Stimulated activated CD8-positive, alpha-beta memory T cell treated with anti-CD3 and anti-CD28 coated beads, Interleukin-12 subunit alpha, Interleukin-12 subunit beta, amount 100 ng/mL, for 4 hours (primary cell): ENCODE measurements around the gene TADA2A.

Source experiments
- DNase-seq: peaks from one replicate; pipeline ENCODE4 v3.0.0-alpha.2; 2020; ENCODE audit warnings: low read depth

Gene TADA2A

GRCh38 chr17:37406635-37407461, at the start of gene TADA2A, which contains the start of gene ACACA:
Gene TADA2A (plus strand): TSS chr17:37406886. CDS start chr17:37411366, 4,480 bp downstream.
Gene ACACA (minus strand): TSS chr17:37406836. CDS start chr17:37406299, 537 bp downstream.
- DNase-seq = peak; percentile 70

- no peak for DNase-seq
These were observed 48.4 kb upstream of the TADA2A start for GRCh38 chr17:37358098-37358829.

- peak; percentile 85 for DNase-seq
These were observed 47.6 kb upstream of the TADA2A start for GRCh38 chr17:37358830-37359681.

- no peak for DNase-seq
These were observed 47.0 kb upstream of the TADA2A start for GRCh38 chr17:37359682-37360188.

GRCh38 chr17:37360632-37361031, 46.1 kb upstream of the TADA2A start:
- DNase-seq = no peak

GRCh38 chr17:37361543-37361942, 45.1 kb upstream of the TADA2A start:
- DNase-seq = no peak

GRCh38 chr17:37365589-37365988, 41.1 kb upstream of the TADA2A start:
- no peak for DNase-seq

- no peak for DNase-seq
These were observed 38.1 kb upstream of the TADA2A start for GRCh38 chr17:37368577-37368976.

GRCh38 chr17:37373530-37374159, 33.0 kb upstream of the TADA2A start:
- DNase-seq = peak; percentile 16

GRCh38 chr17:37375706-37376105, 31.0 kb upstream of the TADA2A start, which contains the start of gene C17orf78:
Gene C17orf78 (plus strand): TSS chr17:37375985. CDS start chr17:37376093, 108 bp downstream.
- no peak for DNase-seq

GRCh38 chr17:37382056-37382455, 24.6 kb upstream of the TADA2A start:
- no peak for DNase-seq

GRCh38 chr17:37384560-37385149, 22.0 kb upstream of the TADA2A start:
- DNase-seq = no peak

GRCh38 chr17:37385474-37385990, 21.2 kb upstream of the TADA2A start:
- no peak for DNase-seq

GRCh38 chr17:37386462-37386861, 20.2 kb upstream of the TADA2A start:
- no peak for DNase-seq

GRCh38 chr17:37388266-37388665, 18.4 kb upstream of the TADA2A start:
- DNase-seq = no peak

GRCh38 chr17:37389160-37389559, 17.5 kb upstream of the TADA2A start:
- no peak for DNase-seq

GRCh38 chr17:37391146-37391545, 15.5 kb upstream of the TADA2A start:
- no peak for DNase-seq

- DNase-seq = no peak
These were observed 14.6 kb upstream of the TADA2A start for GRCh38 chr17:37392024-37392590.

- DNase-seq = no peak
These were observed 13.3 kb upstream of the TADA2A start for GRCh38 chr17:37393352-37393751.

- DNase-seq = no peak
These were observed 7.4 kb upstream of the TADA2A start for GRCh38 chr17:37399265-37399803.
